ENCODE measurements around the gene MUC22.
"Not testable (repeated sequence)": the region's sequence is repeated elsewhere in the genome, so short reads cannot be mapped to it uniquely, and the experiment has no call there.

The MUC22 gene

DNA sequence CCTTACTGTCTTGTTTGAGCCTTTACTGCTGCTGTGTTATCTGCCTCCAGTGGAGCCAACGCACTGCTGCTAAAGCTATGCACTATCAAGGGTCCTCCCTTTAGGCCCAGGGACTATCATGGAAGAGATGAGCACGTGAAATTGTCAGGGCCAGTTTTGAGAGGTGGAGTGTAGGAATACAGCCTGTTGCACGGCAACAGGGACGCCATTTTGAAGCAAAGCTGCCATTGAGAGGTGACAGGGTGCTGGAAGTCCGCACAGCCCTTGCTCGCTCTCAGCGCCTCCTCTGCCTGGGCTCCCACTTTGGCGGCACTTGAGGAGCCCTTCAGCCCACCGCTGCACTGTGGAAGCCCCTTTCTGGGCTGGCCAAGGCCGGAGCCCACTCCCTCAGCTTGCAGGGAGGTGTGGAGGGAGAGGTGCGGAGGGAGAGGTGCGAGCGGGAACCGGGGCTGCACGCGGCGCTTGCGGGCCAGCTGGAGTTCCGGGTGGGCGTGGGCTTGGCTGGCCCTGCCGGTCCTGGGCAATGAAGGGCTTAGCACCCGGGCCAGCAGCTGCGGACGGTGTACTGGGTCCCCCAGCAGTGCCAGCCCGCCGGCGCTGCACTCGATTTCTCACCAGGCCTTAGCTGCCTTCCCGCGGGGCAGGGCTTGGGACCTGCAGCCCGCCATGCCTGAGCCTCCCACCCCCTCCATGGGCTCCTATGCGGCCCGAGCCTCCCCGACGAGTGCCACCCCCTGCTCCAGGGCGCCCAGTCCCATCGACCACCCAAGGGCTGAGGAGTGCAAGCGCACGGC, 10.0 kb upstream of the MUC22 start:
- DNase-seq, result not testable (repeated sequence)

DNA sequence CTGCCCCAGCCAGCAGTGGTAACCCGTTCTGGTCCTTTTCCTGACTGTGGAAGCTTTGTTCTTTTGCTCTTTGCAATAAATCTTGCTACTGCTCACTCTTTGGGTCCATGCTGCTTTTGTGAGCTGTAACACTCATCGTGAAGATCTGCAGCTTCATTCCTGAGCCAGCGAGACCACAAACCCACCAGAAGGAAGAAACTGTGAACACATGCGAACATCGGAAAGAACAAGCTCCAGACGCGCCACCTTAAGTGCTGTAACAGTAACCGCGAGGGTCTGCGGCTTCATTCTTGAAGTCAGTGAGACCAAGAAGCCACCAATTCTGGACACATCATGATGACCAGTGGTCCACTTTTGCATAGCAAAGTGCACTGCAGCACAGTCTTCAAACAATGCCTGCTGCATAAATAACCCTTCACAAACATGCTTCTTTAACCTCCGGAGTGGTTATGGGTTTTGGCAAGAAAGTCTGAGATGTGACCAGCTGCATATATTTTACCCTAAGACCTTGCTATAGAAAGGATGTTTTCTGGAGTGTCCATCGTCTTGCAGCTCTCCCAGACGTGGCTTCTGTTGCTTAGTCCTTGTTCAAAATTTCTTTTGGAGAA, 8.9 kb upstream of the MUC22 start:
- DNase-seq, result no peak

DNA sequence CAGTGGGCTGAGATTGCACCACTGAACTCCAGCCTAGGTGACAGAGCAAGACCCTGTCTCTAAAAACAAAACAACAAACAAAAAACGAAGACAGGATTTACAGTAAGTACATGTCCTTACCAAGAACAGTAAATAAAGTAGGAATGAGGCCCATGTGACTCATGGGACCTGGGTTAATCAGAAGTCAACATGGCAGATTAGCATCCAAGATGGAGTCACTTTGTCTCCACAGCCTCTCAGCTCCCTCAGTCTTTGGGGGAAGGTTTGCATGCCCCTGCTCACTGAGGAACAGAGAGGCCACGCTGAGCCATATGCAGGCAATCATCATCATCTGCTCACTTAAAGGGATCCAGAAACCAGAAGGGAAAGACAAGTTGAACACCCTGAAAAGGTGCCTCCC, 7.8 kb upstream of the MUC22 start:
- DNase-seq, result no peak

DNA sequence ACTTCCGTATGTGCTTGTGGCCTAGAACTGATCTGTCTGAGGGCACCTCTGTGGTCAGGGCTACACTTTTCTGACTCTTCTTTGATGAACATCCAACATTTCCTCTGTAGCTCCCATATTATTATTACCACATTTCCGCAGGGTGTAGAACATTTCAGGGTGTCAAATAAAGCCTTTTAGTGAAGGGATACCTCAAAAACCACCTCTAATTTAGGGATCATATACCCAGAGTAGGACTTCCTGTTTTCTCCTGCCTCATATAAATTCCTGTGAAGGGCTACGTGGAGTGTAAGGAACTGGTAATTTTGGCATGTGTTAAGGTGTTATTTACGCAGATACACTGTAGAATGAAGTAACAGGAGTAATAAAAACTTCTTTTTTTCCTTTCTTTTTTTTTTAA, 5.5 kb upstream of the MUC22 start:
- DNase-seq, result no peak

DNA sequence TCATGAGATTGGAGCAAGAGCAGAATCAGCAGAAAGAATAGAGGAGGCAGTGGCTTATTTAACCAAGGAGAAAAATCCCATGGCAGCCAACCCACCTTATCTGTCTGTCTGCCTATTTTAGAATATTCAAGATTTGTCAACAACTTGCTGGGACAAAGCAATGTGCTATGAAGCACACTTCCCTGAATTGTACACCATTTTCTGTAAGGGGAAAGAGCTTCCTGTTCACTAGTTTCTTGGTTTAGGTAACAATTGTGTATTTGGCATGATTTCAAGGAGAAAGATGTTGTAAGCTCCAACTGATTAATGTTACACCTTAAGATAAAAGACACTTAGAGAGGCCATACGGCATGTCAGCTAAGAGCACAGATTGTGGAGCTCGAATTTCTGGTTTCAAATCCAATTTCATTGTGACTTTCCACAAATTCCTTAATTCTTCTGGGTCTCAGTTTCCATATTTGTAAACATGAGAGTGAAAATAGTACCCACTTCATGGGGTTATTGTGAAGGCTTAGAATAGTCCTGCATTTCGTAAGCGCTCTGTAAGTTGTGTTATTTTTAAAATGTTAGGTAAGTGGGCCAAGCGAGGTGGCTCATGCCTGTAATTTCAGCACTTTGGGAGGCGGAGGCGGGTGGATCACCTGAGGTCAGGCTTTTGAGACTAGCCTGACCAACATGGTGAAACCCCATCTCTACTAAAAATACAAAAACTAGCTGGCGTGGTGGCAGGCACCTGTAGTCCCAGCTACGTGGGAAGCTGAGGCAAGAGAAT, 4.8 kb upstream of the MUC22 start:
- DNase-seq, result no peak

DNA sequence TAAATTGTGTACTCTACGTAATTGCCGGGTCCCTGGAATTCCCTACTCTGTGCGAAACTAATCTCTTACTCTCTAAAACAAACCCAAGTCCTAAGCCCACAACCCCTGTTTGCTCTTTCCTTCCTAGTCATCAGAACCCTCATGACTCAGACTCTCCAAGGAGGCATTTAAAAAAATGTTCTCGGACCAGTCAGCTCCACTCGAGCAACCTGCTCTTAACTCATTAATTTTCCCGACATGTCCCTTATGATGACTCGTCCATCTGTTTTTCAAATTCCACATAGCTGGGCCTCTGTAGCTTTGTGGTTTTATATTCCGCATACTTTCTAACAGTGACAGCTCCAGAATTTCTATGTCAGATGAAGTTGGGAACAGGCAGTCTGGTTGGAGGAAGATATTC, 2.6 kb upstream of the MUC22 start:
- no peak for DNase-seq

DNA sequence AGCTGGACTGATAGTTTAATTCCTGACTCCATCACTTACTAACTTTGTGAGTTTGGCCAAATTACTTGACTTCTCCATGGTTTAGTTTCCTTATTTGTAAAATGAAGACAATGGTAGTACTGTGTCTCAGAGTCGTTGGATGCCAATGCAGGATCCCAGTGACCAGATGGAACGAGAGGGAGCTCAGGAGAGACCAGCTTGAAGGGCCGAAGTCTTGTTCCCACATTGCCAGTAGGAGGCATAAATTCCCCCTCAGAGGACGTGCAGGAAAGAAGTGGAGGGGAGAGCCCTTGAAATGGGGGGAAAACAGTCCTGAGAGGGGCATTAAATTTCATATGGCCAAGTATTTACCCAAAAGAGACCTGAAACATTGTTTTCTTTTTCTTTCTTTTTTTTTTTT, 2.1 kb upstream of the MUC22 start:
- no peak for DNase-seq

DNA sequence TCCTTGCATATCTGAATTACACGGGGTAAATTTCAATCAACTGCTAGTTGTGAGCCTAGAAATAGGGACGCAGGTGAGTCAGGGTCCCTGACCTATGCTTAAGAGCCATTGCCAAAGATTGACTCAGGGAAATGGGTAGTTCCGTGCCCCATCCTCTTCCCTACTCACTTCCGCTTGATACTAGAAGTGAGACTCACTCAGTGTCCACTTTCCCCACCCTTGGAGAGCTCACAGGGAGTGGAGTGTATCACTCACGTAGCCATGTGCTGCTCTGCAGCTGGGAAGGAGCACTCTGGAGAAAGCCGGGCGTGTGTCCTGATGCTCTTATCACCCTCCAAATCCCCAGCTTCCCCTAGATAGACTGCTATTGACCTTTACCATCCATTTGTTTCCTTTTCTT, 543 bp upstream of the MUC22 start:
- DNase-seq, result no peak

DNA sequence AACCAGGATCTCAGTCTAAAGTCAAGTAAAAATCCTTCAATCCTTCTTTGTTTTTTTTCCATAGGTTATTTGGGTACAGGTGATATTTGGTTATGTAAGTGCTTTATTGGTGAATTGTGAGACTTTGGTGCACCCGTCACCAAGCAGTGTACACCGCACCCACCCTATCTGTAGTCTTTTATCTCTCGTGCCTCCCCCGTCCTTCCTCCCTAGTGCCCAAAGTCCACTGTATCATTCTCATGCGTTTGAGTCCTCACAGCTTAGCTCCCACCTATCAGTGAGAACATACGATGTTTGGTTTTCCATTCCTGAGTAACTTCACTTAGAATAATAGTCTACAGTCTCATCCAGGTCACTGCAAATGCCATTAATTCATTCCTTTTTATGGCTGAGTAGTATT, 879 bp downstream of the MUC22 start:
- no peak for DNase-seq

DNA sequence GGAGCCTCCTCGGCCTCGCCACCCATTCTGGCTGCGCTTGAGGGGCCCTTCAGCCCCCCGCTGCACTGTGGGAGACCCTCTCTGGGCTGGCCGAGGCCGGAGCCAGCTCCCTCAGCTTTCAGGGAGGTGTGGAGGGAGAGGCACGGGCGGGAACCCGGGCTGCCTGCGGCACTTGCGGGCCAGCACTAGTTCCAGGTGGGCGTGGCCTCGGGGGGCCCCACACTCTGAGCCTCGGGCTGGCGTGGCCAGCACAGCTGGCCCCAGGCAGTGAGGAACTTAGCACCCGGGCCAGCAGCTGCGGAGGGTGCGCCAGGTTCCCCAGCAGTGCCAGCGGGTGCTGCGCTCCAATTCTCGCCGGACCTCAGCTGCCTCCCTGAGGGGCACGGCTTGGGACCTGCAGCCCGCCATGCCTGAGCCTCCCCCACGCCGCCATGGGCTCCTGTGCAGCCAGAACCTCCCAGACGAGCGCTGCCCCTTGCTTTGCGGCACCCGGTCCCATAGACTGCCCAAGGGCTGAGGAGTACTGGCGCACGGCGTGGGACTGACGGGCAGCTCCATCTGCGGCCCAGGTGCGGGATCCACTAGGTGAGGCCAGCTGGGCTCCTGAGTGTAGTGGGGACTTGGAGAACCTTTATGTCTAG, 6.5 kb downstream of the MUC22 start:
- no peak for DNase-seq

DNA sequence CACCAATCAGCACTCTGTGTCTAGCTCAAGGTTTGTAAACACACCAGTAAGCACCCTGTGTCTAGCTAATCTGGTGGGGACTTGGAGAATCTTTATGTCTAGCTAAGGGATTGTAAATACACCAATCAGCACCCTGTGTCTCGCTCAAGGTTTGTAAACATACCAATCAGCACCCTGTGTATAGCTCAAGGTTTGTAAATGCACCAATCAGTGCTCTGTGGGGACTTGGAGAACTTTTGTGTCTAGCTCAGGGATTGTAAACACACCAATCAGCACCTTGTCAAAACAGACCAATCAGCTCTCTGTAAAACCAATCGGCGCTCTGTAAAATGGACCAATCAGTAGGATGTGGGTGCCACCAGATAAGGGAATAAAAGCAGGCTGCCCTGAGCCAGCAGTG, 7.2 kb downstream of the MUC22 start:
- DNase-seq, result not testable (repeated sequence)

DNA sequence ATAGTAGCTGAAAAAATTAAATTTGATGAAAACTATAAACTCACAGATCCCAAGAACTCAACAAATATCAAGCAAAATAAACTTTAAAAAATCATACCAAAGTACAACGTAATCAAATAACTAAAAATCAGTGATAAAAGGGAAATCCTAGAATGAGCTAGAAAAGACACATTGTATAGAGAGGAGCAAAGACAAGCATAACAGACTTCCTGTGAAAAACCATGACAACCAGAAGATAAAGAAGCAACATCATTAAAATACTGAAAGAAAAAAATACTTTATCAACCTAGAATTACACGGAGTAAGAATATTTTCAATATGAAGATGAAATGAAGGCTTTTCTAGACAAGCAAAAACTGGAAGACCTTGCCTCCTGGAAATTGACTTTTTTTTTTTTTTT, 9.8 kb downstream of the MUC22 start:
- DNase-seq, result no peak

DNA sequence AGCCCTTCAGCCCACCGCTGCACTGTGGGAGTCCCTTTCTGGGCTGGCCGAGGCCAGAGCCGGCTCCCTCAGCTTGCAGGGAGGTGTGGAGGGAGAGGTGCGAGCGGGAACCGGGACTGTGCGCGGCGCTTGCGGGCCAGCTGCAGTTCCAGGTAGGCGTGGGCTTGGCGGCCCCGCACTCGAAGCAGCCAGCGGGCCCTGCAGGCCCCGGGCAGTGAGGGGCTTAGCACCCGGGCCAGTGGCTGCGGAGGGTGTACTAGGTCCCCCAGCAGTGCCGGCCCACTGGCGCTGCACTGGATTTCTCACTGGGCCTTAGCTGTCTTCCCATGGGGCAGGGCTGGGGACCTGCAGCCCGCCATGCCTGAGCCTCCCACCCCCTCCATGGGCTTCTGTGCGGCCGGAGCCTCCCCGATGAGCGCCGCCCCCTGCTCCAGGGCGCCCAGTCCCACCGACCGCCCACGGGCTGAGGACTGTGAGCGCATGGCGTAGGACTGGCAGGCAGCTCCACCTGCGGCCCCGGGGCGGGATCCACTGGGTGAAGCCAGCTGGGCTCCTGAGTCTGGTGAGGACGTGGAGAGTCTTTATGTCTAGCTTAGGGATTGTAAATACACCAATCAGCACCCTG, 10.5 kb downstream of the MUC22 start:
- DNase-seq, result not testable (repeated sequence)

DNA sequence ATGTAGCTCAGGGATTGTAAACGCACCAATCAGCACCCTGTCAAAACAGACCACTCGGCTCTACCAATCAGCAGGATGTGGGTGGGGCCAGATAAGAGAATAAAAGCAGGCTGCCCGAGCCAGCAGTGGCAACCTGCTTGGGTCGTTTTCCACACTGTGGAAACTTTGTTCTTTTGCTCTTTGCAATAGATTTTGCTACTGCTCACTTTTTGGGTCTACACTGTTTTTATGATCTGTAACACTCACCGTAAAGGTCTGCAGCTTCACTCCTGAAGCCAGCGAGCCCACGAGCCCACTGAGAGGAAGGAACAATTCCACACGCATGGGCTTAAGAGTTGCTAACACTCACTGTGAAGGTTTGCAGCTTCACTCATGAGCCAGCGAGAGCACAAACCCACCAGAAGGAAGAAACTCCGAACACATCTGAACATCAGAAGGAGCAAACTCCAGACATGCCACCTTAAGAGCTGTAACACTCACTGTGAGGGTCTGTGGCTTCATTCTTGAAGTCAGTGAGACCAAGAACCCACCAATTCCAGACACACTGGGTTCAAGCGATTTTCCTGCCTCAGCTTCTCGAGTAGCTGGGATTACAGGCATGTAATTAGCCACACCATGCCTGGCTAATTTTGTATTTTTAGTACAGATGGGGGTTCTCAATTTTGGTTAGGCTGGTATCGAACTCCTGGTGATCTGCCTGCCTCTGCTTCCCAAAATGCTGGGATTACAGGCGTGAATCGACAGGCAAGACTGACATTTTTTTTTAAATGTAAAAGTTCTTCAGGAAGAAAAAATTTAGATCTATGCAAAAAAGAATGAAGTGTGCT, 11.6 kb downstream of the MUC22 start:
- not testable (repeated sequence) for DNase-seq

DNA sequence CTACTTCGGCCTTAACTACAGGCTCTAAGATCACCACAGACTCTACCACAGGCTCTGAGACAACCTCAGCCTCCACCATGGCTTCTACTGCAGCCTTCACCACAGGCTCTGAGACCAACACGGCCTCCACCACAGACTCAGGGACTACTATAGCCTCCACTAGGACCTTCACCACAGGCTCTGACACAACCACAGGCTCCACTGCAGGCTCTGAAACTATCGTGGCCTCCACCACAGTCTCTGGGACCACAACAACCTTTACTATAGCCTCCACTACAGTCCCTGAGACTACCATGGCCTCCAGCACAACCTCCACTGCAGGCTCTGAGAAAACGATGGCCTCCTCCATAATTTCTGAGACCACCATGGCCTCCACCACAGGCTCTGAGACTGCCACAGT, 15.3 kb downstream of the MUC22 start:
- no peak for DNase-seq

DNA sequence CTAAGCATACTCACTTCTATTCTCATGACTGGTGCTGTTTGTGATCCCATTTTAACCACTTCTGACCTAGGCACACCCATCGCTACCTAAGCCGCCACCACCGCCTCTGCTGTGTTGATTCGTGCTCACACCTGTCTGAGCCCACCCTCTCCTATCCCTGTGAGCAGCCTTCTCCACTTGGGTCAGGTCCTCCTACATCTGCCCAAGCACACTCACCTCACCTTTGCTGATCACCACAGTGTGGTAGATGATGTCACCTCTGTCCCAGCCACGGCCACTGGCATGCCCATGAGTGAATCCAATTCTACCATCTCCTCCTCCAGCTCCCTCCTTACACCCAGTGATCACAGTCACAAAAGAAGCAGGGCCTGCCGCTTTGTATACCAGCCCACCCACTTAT, 20.8 kb downstream of the MUC22 start:
- no peak for DNase-seq

DNA sequence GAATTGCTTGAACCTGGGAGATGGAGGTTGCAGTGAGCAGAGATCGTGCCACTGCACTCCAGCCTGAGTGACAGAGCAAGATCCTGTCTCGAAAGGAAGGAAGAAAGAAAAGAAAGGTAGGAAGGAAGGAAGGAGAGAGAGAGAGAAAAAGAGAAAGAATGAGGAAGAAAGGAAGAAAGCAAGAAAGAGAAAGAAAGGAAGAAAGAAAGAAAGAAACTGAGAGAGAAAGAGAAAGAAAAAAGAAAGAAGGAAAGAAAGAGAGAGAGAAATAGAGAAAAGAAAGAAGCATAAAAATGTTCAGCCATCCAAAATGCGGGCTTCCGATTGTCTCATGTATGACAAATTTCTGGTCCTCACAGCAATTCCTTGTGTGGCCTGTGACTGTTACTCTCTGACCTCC, 22.8 kb downstream of the MUC22 start:
- DNase-seq, result no peak

DNA sequence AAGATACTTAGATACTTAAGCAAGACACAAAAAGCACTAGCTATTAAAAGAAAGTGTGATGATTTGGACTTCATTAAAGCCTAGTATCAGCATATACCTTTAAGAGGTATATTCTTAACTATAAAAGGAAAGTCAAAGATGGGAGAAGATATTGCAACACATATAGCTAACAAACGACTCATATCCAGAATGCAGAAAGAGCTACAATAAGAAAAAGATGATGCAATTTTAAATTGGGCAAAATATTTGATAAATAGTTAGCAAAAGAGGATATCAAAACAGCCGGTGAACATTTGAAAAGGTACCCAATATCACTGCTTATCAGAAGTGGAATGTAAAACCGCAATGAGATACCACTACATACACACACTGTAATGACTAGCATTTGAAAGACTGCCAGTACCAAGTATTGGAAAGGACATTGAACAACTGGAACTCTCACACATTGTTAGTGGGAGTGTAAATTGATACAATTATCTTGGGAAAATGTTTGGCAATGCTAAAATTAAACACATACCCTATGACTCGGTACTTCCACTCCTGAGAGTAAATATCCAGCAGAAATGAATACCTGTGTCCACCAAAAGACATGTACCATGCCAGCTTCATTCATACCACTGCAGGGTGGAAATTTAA, 25.7 kb downstream of the MUC22 start:
- no peak for DNase-seq

DNA sequence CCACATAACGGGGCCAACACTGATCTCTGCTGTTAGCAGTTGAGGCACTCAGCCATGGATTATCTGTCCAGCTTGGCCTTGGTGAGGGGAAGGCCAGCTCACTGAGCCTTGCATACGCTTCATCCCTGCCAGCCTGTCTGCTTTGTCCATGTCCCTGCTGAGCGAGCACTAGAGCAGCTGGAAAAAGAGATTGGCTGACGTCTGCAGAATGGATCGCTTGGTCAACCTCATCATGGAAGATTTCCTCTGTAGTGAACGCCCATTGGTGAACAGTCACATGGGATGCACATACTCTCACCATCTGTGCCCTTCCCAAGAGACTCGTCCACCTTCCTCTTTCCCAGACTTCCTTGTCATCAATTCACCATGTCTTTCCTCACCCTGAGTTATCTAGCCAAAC, 26.9 kb downstream of the MUC22 start:
- DNase-seq, result no peak

DNA sequence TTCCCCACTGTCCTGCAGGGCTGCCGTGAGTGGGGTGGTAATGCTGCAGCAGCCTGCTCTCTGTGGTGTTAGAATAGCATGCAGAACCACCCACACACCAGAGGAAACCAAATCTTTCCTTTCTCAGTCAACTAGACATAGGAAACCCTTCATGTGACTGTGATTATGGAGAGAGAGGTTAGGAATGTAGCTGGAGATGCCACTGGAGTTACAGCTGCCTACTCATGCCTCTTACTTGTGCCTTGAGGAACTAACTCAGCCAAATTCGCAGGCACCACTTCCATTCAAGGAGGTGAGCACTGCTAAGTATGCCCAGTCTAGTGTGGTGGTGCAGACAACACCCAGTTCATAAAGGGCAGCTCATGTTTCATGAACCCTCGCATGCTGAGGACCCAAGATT, 27.4 kb downstream of the MUC22 start:
- no peak for DNase-seq

DNA sequence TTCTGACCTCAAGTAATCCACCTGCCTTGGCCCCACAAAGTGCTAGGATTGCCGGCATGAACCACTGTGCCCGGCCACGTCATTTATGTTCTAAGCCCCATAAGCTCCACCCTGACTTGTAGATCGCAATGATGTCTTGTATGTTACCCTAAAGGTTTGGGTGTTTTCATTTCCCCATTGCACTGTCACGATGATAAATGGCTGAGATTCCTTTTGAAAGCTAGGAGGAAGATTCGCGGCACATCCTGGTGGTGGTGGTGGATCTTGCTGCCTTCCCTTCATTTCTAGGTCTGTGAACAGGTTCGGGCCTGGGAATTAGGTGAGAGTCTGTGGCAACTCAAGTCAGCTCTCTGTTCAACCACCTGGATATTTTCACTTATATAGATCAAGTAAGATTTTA, 28.3 kb downstream of the MUC22 start:
- no peak for DNase-seq

DNA sequence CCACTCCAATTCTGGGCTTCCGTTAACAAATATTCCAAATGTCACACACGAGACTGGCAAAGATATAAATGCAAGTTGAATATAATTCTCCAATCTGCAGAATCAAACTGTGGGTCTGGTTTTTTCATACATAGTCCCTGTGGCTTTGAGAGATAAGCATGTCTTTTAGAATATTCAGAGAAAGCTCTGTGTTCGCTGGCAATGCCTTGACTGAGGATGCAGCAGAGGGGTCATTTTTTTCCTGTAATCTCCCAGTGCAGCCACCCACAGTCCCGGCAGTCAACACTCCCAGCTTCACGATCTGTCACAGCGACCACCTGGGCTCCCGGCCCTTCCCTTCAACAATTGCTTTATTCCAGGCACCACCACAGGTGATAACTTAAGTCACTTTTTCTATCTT, 30.5 kb downstream of the MUC22 start:
- no peak for DNase-seq

Measured in stimulated activated CD4-positive, alpha-beta T cell treated with anti-CD3 and anti-CD28 coated beads, Interleukin-15, amount 100 ng/mL, for 24 hours (primary cell).